Tibial artery (tissue), 4 donors: ENCODE measurements around the gene KRTAP10-5.
"Not testable (repeated sequence)": the region's sequence is repeated elsewhere in the genome, so short reads cannot be mapped to it uniquely, and the experiment has no call there.

Experiments
- DNase-seq, 2 donors: peaks; one replicate each; pipeline ENCODE4 v3.0.0-alpha.2; 2019
- H3K27ac ChIP-seq, 2 donors: fragments of 200-600 bp; sonication (generic) in 1 of 2; 1 replicate in 1 of 2; 2 replicates in 1 of 2; pipeline ENCODE4 v1.5.1; 2018 to 2019; ENCODE audit warnings: mild to moderate bottlenecking in 1 of 2
- H3K27me3 ChIP-seq, 2 donors: fragments of 200-600 bp; sonication (generic) in 1 of 2; one replicate each; pipeline versions ENCODE4 v1.5.1 to v1.6.0; 2016 to 2019
- H3K36me3 ChIP-seq, 3 donors: fragments of 200-600 bp; sonication (generic) in 2 of 3; one replicate each; pipeline ENCODE4 v1.5.1; 2016 to 2019; ENCODE audit warnings: mild to moderate bottlenecking in 2 of 3
- H3K4me1 ChIP-seq, 4 donors: fragments of 200-600 bp; sonication (generic) in 2 of 4; 1 replicate in 3 of 4; 2 replicates in 1 of 4; pipeline ENCODE4 v1.5.1; 2016 to 2019
- H3K4me3 ChIP-seq, 2 donors: fragments of 200-600 bp; sonication (generic) in 1 of 2; 1 replicate in 1 of 2; 2 replicates in 1 of 2; pipeline ENCODE4 v1.5.1; 2018 to 2019; ENCODE audit warnings: mild to moderate bottlenecking in 2 of 2
- H3K9me3 ChIP-seq, 3 donors: fragments of 200-600 bp; sonication (generic) in 1 of 3; one replicate each; pipeline ENCODE4 v1.5.1; 2016 to 2019
- CTCF ChIP-seq, 2 experiments: fragments of 200-600 bp in 1 of 2; fragments of 450-650 bp in 1 of 2; IDR thresholded peaks; one replicate each; pipeline ENCODE4 v1.5.1; 2017 to 2019; ENCODE audit warnings: antibody characterized with exemption in 2 of 2, mild to moderate bottlenecking in 1 of 2, moderate library complexity in 1 of 2
- intact Hi-C: fragments of 100-400 bp; cut with DNase I; formaldehyde crosslinking; loops from one replicate; pipeline ENCODE4 v1.15.0; 2023; ENCODE audit warnings: low total_unique reads

KRTAP10-5 gene

GRCh38 chr21:44558695-44559094 is 21.7 kb downstream of the KRTAP10-5 start, which contains the start of gene KRTAP10-3:
Gene KRTAP10-3 (minus strand): TSS chr21:44558795. CDS start chr21:44558715, 80 bp downstream.
- Histone ChIP-seq H3K36me3 (no peaks in the 10 kb centered on the region), H3K27me3 (peaks cover 0 to 32% of the 10 kb centered on the region in 2 donors), H3K4me1 (no peaks in the 10 kb centered on the region), H3K27ac (no peak within 1 kb of the TSS), H3K4me3 (no peak within 1 kb of the TSS), H3K9me3 (peaks cover 0 to 7% (median 3%) of the 10 kb centered on the region in 3 donors)
- DNase-seq, result no peak
- TF ChIP-seq CTCF (IDR thresholded peaks at IDR 0.05), result no peak
- intact Hi-C loops, result no loop called here

- DNase-seq, result peak in 1 of 2 donors; percentile 39
- intact Hi-C loops, H3K4me1 ChIP-seq, H3K9me3 ChIP-seq, H3K36me3 ChIP-seq, H3K4me3 ChIP-seq, H3K27ac ChIP-seq: not testable (repeated sequence)
- H3K27me3 ChIP-seq, result peaks cover 0 to 32% of the 10 kb centered on the region in 2 donors
Observed at GRCh38 chr21:44558329-44558675, 22.1 kb downstream of the KRTAP10-5 start.

GRCh38 chr21:44557491-44558328 is 22.7 kb downstream of the KRTAP10-5 start:
- DNase-seq, result peak in 1 of 2 donors; percentile 40
- no peak overlapping the region for H3K4me3 ChIP-seq

GRCh38 chr21:44556879-44557278 is 23.5 kb downstream of the KRTAP10-5 start:
- Histone ChIP-seq H3K9me3 (peaks cover 0 to 7% (median 3%) of the 10 kb centered on the region in 3 donors), H3K27ac (no peak overlapping the region), H3K4me1 (no peaks in the 10 kb centered on the region), H3K27me3 (peaks cover 0 to 36% of the 10 kb centered on the region in 2 donors), H3K4me3 (no peak overlapping the region), H3K36me3 (no peaks in the 10 kb centered on the region)
- intact Hi-C loops, result no loop called here
- no peak for TF ChIP-seq CTCF (IDR thresholded peaks at IDR 0.05)
- no peak for DNase-seq

More at GRCh38 chr21:44557491-44558328, 22.7 kb downstream of the KRTAP10-5 start:
- Histone ChIP-seq H3K27me3 (peaks cover 0 to 32% of the 10 kb centered on the region in 2 donors), H3K27ac (no peak overlapping the region), H3K36me3 (no peaks in the 10 kb centered on the region), H3K4me1 (no peaks in the 10 kb centered on the region), H3K9me3 (peaks cover 0 to 7% (median 3%) of the 10 kb centered on the region in 3 donors)
- TF ChIP-seq CTCF (IDR thresholded peaks at IDR 0.05), result no peak
- intact Hi-C loops, result no loop called here

- Histone ChIP-seq H3K4me1 (no peaks in the 10 kb centered on the region), H3K4me3 (no peak overlapping the region), H3K9me3 (peaks cover 0 to 7% (median 3%) of the 10 kb centered on the region in 3 donors), H3K27me3 (peaks cover 0 to 50% of the 10 kb centered on the region in 2 donors), H3K27ac (no peak overlapping the region), H3K36me3 (no peaks in the 10 kb centered on the region)
- intact Hi-C loops, result no loop called here
- no peak for DNase-seq
- TF ChIP-seq CTCF (IDR thresholded peaks at IDR 0.05), result no peak
Observed at GRCh38 chr21:44555200-44555875, 25.1 kb downstream of the KRTAP10-5 start.

GRCh38 chr21:44552681-44553080 is 27.7 kb downstream of the KRTAP10-5 start:
- no peak for TF ChIP-seq CTCF (IDR thresholded peaks at IDR 0.05)
- intact Hi-C loops, result no loop called here
- H3K9me3 ChIP-seq, result peaks cover 0 to 7% (median 3%) of the 10 kb centered on the region in 3 donors
- no peak for DNase-seq
- H3K4me3 ChIP-seq, result no peak overlapping the region
- peaks cover 0 to 58% of the 10 kb centered on the region in 2 donors for H3K27me3 ChIP-seq
- no peaks in the 10 kb centered on the region for H3K36me3 ChIP-seq
- H3K27ac ChIP-seq, result no peak overlapping the region
- H3K4me1 ChIP-seq, result no peaks in the 10 kb centered on the region
